Peyer's patch (tissue), 4 donors: ENCODE measurements around the gene JPH3.

Source experiments
- POLR2A ChIP-seq, 2 donors: fragments of 450-650 bp; IDR thresholded peaks; one replicate each; pipeline ENCODE4 v1.5.1; 2017; ENCODE audit warnings: antibody characterized with exemption in 2 of 2, mild to moderate bottlenecking in 2 of 2, moderate library complexity in 2 of 2
- TF ChIP-seq, protein P1 (sequence below), 6 experiments: fragments of 450-650 bp in 4 of 6; fragments of 200-600 bp in 2 of 6; sonication (generic) in 1 of 6; IDR thresholded peaks; one replicate each; pipeline ENCODE4 v1.5.1; 2017 to 2019; ENCODE audit warnings: antibody characterized with exemption in 6 of 6, mild to moderate bottlenecking in 3 of 6, moderate library complexity in 1 of 6

DNA sequence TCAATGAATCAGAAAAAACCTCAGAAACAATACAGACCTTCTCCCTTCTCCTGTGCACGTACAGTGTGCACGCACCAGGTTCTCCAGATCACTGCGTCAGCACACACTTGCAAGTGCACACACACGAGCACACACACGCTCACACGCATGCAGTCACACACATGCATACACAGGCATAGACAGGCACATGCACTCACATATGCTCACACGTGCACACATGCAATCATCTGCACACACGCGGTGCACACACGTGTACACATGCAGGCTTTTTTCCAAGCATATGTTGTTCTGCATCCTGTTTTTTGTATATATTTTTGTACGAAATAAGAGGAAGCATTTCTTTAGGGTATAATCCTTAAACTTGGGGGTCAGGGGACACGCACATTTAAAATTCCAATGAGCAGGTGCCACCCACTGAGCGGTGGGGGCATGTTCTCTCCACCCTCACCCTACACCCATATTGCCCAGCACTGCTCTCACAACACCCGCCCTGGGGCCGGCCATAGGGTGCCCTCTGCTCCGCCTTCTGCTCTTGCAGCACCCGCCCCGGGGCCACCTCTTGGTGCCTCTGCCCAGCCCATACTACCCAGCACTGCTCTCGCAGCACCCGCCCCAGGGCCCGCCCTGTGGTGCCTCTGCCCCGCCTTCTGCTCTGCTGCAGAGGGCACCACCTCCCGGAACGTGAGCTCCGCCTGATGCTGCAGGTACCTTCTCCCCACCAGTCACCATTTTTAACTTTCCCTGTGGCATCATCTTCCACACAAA lies 142.6 kb downstream of the JPH3 start:
- TF ChIP-seq, protein P1, sequence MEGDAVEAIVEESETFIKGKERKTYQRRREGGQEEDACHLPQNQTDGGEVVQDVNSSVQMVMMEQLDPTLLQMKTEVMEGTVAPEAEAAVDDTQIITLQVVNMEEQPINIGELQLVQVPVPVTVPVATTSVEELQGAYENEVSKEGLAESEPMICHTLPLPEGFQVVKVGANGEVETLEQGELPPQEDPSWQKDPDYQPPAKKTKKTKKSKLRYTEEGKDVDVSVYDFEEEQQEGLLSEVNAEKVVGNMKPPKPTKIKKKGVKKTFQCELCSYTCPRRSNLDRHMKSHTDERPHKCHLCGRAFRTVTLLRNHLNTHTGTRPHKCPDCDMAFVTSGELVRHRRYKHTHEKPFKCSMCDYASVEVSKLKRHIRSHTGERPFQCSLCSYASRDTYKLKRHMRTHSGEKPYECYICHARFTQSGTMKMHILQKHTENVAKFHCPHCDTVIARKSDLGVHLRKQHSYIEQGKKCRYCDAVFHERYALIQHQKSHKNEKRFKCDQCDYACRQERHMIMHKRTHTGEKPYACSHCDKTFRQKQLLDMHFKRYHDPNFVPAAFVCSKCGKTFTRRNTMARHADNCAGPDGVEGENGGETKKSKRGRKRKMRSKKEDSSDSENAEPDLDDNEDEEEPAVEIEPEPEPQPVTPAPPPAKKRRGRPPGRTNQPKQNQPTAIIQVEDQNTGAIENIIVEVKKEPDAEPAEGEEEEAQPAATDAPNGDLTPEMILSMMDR (IDR thresholded peaks at IDR 0.05): no peak
- TF ChIP-seq POLR2A (IDR thresholded peaks at IDR 0.05): no peak
